GM18868 (cell line): ENCODE data around the gene GBGT1.
"Not testable (repeated sequence)": the region's sequence is repeated elsewhere in the genome, so short reads cannot be mapped to it uniquely, and the experiment has no call there.

Experiments used
- ATAC-seq: cut with Tn5 transposase; IDR thresholded peaks from one replicate; pipeline ENCODE4 v1.9.1; 2021; ENCODE audit warnings: mild to moderate bottlenecking, moderate library complexity; ENCODE audit not compliant: unreplicated experiment

Gene GBGT1

DNA sequence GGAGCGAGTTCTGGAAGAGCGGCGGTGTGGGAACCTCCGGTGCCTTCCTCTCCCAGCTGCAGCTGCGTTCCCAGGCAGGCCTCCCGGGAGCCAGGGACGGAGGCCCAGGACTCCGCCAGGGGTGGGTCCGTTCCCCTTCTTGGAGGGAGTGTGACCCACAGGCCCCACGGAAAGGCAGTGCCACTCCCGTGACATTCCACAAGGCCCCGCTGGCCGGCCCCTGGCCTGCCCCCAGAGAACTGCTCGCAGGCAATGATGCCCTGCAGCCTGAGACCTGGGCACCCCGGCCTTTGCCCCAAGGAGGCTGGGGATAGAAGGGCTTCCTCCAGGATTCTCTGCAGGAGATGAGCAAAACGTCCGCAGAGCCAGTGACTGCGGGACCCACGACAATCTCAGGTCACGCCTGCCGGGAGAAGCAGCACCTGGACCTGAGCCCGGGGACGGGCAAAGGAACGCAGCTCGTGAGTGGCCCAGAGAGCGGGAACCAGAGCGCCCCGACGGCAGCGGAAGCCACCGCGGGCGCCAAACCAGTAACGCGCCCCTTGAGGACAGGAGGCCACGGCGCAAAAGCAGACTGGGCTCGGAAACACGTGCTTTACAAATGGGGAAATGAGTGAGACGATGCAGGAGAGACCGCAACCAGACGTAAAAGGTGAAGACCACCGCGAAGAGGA, 36.1 kb upstream of the GBGT1 start:
- no peak for ATAC-seq

DNA sequence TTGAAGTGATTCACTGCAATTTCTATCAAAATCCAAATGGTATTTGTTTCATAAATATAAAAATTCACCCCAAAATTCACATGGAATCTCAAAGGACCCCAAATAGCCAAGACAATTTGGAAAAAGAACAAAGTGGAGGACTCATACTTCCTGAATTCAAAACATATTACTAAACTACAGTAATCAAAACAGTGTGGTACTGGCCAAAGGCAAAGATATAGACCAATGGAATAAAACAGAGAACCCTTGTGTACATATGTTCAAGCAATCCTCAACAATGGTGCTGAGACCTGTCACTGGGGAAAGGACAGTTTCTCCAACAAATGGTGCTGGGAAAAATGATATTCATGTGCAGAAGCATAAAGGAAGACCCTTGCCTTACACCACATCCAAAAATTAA, 31.3 kb upstream of the GBGT1 start:
- no peak for ATAC-seq

DNA sequence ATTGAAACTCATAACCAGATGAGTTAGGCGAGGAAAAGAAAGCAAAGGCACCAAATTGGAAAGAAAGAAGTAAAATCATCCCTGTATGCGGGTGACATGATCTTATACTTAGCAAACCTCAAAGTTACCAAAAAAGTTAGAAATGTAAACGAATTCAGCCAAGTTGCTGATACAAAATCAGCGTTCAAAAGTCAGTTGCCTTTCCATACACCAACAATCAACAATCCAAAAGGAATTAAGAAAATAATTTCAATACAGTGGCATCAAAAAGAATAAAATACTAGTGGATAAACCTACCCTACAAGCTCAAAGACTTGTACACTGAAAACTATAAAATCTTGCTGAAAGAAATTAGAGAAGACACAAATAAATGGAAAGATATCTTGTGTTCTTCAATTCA, 30.9 kb upstream of the GBGT1 start:
- no peak for ATAC-seq

DNA sequence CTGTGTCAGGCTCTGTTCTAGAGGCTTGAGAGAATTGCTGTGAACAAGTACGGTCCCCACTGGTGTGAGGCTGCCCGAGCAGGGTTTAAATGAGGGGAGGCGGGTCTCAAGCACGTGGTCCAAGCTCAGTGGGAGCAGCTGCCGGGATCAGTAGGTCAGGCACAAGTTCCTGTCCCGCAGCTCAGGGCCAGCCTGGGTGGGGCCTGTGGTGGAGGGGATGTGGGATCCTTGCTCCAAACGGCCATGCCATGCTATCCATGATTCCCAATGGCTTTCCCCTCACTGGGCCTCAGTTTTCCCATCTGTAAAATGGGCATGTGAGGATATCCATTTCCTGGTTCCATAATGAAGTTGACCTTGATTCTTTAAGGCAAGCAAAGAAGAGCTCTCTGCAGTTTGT, 28.3 kb upstream of the GBGT1 start:
- ATAC-seq, result no peak

DNA sequence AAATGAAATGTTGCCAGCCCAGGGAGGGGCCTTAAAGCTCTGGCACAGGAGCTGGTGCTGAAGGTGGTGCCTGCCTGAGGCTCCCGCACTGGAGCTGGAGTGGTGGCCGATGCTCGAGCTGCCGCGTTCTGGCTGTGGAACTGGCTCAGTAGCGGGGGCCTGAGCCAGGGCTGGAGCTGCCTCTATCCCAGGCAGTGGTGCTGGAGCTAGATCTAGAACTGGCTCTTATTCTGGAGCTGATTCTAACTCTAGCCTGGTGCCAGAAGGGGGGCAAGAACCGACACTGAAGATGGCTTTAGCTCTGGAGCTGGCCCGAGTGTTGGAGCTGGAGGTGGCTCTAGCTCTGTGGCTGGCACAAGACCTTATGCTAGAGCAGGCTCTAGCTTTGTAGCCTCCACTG, 26.1 kb upstream of the GBGT1 start:
- no peak for ATAC-seq

DNA sequence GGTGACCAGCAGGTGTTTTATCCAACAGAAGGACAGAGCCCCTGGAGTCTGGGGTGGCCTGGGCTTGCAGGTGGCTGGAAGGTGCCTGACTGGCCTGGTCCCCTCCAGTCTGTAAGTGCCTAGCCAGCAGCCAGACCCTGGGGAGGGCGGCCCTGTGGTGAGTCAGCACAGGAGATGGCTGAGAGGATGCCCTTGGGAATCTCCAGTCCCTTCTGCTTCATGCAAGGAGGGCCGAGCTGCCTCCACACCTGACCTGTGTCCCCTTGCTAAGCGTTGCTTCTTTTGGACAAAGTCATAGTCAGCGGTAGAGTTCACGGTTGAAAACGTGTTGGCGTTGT, 25.1 kb upstream of the GBGT1 start:
- ATAC-seq, result no peak

DNA sequence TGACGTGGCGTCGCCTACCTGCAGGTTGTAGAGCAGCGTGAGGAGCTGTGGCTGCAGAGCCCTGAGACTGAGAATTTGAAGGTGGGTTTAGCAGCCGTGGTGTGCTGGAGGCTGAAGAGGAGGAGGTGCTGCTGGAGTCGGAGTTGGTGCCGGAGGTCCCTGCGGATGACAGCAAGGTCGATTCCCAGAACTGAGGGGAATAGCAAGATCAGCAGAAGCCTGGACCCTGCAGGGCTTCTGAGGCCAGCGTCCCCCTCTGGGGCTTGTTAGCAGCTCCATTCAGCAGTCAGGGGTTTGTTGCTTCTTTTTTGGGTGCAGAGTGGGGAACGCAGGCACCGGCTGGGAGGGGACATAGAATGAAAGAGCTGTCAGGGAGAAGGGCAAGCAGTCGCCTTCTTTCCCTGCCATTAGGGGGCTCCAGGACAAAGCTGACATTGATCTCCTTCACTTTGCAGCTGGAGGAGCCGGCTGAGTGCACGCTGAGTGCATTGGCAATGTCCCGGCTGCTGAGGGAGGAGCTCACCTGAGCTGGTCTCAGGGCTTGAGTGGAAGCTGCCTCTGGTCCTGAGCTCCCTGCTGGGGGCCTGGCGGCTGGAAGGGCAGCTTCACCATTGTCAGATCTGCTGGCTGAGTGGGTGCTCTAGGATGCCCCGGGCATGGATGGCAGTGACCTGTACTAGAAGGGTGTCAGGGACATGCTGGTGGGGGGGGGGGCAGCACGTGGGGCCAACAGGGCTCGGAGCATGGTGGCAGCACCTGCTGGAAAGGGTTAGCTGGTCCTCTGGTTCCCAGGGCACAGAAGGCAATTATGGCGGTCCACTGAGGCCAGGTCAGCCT, 24.5 kb upstream of the GBGT1 start:
- ATAC-seq, result no peak

DNA sequence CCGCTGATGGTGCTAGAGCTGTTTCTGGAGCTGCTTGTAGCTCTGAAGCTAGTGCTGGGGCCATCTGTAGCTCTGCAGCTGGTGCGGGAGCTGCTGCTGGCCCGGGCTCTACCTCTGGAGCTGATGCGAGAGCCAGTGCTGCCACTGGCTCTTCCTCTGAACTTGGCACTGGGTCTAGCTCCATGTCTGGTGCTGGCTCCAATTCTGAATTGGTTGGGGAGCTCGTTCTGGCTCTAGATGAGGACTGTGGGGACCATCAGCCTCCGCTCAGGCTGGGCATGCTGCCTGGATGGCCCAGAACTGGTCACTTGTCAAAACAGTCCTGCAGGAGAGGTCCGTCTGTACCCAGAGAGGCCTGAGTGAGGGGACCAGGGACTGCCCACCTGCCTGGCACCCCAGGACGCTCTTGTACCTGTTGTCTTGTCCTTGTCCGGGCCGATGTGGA, 23.9 kb upstream of the GBGT1 start:
- no peak for ATAC-seq

DNA sequence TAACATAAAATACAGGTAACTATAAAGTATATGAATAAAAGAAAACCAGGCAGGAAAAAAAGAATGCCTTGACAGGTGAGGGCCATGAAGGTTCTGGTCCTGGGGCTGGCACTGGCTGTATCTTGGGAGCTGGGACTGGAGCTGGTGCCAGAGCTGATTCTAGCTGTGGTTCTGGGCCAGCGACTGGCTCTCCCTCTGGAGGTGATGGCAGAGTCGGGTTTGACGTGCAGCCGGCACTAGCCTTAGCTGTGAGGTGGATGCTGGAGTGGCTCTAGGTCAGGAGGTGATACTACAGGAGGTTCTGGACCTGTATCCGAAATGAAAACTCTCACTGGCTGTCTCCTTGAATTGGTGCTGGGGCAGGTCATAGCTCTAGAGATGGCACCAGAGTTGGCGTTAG, 23.0 kb upstream of the GBGT1 start:
- no peak for ATAC-seq

DNA sequence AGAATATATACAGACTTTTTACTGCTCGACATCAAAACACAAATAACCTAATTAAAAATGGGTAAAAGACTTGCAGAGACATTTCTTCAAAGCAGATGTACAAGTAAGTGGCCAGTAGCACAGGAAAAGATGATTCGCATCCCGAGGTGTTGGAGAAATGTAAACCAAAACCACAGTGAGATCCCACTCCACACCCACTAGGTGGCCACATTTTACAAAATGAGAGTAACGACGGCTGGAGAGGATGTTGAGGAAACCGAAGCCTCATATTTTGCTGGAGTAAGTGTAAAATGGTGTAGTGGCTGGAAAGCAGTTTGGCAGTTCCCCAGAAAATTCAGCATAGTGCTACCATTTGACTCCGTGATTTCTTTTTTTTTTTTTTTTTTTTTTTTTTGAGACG, 21.3 kb upstream of the GBGT1 start:
- no peak for ATAC-seq

DNA sequence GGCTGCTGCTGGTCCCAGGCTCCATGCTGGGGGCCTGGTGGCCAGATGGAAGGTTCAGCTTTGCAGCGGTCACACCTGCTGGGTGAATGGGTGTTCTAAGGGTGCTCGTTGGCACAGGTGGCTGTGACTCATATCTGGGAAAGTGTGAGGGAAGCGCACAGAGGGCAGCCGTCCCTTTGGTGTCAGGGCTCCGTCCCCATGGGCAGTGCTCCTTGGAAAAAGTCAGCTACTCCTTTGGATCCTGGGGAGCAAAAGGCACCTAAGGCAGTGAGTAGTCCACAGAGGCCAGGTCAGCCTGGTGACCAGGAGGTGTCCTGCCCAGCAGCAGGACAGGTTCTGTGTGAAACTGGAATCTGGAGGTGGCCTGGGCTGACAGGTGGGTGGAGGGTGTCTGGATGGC, 18.4 kb upstream of the GBGT1 start:
- no peak for ATAC-seq

DNA sequence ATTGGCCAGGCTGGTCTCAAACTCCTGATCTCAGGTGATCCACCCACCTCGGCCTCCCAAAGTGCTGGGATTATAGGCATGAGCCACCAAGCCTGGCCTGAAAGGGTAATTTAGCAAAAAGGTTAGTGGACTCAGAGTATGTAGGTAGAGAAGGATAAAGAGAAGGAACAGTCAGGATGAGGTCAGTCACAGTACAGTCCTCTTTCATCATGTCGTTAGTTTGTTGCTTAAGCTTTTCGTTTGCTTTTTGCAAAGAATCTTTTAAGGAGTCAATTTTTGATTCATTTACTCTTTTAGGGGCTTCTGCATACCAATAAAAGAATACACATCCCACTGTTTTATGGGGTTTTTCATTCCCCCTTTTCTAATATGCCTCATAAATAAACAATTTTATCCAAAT, 17.8 kb upstream of the GBGT1 start:
- ATAC-seq, result no peak

DNA sequence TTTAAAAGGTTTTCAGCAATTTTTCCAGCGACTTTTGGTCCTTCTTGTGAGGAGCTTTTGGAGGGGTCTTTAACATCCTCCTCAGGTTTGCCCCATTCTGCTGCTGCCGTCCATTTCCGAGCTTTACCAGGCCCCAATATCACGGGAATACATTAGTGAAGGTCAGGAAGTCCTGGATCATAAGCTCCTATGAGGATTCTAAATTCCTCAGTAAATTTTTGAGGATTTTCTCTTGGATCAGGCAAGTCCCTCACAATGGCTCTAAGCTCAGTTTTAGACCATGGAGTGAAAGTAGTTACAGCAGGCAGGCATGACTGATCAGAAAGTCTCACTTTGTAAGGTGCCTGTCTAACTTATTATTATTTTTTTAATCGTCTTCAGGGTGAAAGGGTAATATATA, 17.2 kb upstream of the GBGT1 start:
- no peak for ATAC-seq

DNA sequence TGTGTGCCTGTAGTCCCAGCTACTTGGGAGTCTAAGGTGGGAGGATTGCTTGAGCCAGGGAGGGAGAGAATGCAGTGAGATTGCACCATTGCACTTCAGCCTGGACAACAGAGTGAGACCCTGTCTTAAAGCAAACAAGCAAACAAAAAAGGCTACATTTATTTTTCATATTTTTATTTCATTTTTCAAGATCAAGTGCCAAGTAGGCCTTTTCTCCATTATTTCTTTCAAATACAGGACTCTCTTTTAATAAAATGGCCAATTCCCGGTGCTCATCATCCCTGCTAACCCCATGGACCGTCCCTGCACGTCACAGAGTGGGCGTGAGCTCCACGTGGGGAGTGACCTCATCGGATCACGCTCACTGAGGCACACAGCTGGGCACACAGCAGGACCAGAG, 9.3 kb upstream of the GBGT1 start:
- ATAC-seq, result no peak

DNA sequence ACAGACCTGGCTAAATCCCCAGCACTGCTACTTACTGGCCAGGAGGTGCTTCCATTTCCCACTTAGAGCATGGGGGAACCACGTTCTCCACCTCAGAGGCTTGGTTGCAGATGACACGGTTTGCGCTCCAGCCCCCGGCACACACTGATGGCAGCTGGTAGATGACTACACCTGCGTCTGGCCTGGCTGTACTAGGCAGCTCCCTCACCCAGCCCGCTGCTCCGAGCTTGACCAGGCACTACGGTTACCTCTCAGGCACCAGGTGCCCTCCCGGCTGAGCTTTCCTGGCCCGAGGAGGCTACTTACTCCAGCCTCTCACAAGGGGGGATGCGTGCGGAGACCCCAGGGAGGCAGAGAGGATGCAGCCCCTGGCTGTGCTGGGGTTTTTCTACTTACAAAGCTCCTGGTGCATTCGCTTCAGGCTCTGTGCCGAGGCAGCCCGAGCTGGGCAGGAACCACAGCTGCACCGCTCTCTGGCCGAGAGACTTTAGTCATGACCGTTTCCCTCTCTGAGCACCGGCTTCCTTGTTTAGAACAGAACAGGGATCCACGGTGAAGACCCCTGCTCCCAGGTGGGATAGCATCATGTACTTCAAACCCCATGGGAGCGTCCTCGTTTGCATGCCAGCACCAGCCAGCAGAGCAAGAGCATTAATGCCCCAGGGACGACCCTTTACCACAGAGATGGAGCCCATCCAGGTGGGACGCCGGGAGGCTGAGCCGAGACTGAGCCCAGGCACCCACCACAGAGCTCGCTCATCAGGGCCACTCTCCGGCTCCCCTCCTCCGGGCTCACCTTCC, 7.6 kb upstream of the GBGT1 start:
- ATAC-seq, result no peak

DNA sequence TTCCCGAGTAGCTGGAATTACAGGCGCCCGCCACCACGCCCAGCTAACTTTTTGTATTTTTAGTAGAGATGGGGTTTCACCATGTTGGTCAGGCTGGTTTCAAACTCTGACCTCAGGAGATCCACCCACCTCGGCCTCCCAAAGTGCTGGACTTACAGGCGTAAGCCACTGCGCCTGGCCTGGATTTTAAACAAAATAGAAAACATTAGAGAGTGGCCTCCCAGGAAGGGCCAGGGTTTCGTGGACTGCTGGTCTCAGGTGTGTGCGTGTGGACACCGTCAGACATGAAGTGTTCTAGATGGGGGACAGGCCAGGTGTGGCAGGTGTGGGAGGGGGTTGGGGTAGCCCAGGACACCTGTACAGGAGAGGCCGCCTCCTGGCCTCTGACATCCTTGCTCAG, 7.0 kb upstream of the GBGT1 start:
- ATAC-seq, result no peak

DNA sequence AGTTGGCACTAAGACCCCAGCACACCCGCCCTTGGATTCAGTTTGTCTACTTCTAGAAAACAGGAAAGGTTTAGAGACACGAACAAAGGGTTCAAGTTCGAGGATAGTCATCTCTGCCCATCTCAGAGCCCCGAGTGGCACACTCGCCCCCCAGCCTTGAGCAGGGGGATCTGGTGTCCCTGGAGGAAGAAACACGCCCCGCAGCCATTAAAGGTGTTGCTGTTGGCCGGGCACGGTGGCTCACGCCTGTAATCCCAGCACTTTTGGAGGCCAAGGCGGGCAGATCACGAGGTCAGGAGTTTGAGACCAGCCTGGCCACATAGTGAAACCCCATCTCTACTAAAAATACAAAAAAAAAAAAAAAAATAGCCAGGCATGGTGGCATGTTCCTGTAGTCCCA, 6.0 kb upstream of the GBGT1 start:
- ATAC-seq, result not testable (repeated sequence)

DNA sequence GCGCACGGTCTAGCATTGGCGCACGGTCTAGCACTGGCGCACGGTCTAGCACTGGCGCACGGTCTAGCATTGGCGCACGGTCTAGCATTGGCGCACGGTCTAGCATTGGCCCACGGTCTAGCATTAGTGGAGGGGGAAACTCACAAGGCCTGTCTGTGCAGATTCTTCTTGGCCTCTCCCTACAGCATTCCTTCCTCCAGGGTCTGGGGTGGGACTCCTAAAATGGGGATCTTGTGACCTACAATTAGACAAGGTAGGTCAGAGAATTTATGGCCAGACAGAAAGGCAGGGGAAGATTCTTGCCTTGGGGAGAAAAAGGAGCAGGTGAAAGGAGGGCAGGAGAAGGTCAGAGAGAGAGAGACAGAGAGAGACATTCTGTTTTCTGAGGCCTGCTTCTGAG, 5.4 kb upstream of the GBGT1 start:
- ATAC-seq, result no peak

DNA sequence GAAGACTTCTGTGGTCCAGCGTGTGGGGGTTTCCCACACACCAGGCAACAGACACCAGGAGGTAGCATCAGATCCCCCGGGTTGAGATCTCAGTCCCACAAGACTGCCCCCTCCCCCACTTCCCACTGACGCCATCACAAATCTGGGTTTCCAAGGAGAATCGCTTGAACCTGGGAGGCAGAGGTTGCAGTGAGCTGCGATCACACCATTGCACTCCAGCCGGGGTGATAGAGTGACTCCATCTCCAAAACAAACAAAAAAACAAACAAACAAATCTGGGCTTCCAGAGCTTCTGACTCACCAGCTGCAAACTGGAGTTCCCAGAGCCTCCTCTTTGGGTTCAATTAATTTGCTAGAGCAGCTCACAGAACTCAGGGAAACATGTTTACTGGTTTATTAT, 4.7 kb upstream of the GBGT1 start:
- ATAC-seq, result no peak

DNA sequence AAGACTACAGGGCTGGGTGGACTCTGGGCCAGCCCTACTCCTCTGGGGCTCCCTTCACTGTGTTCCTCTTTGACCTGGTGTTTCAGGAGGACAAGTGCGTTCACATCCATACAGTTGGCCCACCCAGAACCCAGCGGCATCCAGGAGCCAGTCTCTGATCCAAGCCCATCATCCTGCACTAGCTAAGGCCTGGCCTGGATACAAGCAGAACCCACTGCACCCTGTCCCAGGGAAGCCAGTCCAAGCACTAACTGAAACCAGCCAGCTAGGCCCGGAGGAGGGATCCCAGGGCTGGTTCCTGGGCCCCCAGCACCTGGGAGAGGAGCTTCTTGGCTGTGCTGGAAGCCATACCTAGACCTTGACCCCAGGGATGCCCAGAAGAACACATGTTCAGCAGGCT, 4.1 kb upstream of the GBGT1 start:
- no peak for ATAC-seq

DNA sequence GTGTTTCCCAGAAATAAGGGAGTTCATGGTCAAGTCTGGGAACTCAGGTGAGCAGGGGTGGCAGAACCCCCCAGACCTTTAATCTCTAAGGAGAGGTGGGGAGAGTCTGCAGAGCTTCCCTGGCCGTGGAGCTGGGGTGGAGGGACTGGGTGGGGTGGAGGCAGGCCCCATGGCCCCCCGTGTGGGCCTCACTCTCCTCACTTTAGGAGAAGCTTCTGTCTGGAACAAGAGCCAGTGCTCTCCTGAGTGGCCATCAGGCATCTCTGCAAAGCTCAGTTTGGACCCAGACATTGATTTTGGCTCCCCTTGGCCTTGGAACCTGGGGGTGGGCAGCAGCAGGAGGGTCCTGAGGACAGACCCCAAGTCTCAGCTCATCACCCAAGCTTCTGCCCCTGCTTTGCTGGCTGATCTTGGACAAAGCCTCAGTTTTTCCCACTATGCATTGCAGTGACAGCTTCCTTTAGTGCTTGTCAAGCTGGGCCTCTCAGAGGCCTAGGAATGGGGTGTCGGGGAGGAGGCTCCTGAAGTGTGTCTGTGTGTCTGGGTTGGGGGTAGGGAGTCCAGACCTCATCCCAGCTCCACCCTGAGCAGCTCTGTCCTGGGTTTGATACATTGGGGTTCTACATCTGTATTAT, 3.5 kb upstream of the GBGT1 start:
- ATAC-seq, result no peak
